SK-N-SH (cell line): ENCODE data around the gene C10orf120. TPM values are rescaled to one million over a fixed set of nuclear protein-coding genes. Genes with fewer than 3 reads are reported as not detected.

Experiments
- CTCF ChIA-PET: fragments of 300-600, 350-600 bp; formaldehyde crosslinking; extraction: SDS; loops from one replicate; lab custom pipeline; 2021; lab: Yijun Ruan, JAX
- POLR2A ChIA-PET: fragments of 350-600 bp; sonication (Branson Sonifier 250); formaldehyde crosslinking; extraction: SDS; loops from one replicate; lab custom pipeline; 2020; ENCODE audit warnings: antibody characterized with exemption, inconsistent platforms; lab: Yijun Ruan, JAX
- DNase-seq: peaks from one replicate; pipeline ENCODE4 v3.0.0; 2012
- H2AFZ ChIP-seq: fragments of 200-600 bp; sonication (generic); 2 replicates; pipeline ENCODE4 v1.8.1; 2016; ENCODE audit warnings: antibody characterized with exemption, mild to moderate bottlenecking, low read depth
- H3F3A ChIP-seq: fragments of 200-600 bp; sonication (generic); replicated peaks from 2 replicates; pipeline ENCODE3; 2016; ENCODE audit warnings: antibody characterized with exemption, mild to moderate bottlenecking; ENCODE audit not compliant: insufficient read depth
- H3K27ac ChIP-seq, 2 experiments: fragments of 200-500 bp in 1 of 2; fragments of 200-600 bp in 1 of 2; sonication (Bioruptor generic) in 1 of 2; sonication (generic), shearing (Covaris generic) in 1 of 2; 2 replicates each; pipeline versions ENCODE4 v1.5.1 to v1.6.1; 2014 to 2016; ENCODE audit warnings: low read depth in 2 of 2, inconsistent platforms in 1 of 2, low read length in 1 of 2, mild to moderate bottlenecking in 1 of 2, mixed read lengths in 1 of 2
- H3K27me3 ChIP-seq: fragments of 200-600 bp; sonication (generic), shearing (Covaris generic); 2 replicates; pipeline ENCODE4 v1.6.1; 2016; ENCODE audit warnings: mixed run types; ENCODE audit not compliant: insufficient read depth
- H3K36me3 ChIP-seq, 2 experiments: fragments of 200-500 bp in 1 of 2; fragments of 200-600 bp in 1 of 2; sonication (Bioruptor generic) in 1 of 2; sonication (generic) in 1 of 2; replicated peaks in 1 of 2; 2 replicates each; pipeline versions ENCODE3 to v1.5.1; 2014 to 2016; ENCODE audit warnings: low read length in 1 of 2, mild to moderate bottlenecking in 1 of 2; ENCODE audit not compliant: insufficient read depth in 2 of 2, control insufficient read depth in 1 of 2
- H3K4me1 ChIP-seq, 2 experiments: fragments of 200-500 bp in 1 of 2; fragments of 200-600 bp in 1 of 2; sonication (Bioruptor generic) in 1 of 2; sonication (generic), shearing (Covaris generic) in 1 of 2; 2 replicates each; pipeline versions ENCODE4 v1.5.1 to v1.6.1; 2014 to 2016; ENCODE audit warnings: low read depth in 1 of 2, low read length in 1 of 2, mixed run types in 1 of 2; ENCODE audit not compliant: insufficient read depth in 2 of 2, control insufficient read depth in 1 of 2
- H3K4me2 ChIP-seq: fragments of 200-600 bp; sonication (generic), shearing (Covaris generic); 2 replicates; pipeline ENCODE4 v1.6.1; 2017; ENCODE audit warnings: mixed run types
- H3K4me3 ChIP-seq, 2 experiments: fragments of 200-500 bp in 1 of 2; fragments of 200-600 bp in 1 of 2; sonication (Bioruptor generic) in 1 of 2; sonication (generic), shearing (Covaris generic) in 1 of 2; 2 replicates each; pipeline versions ENCODE4 v1.5.1 to v1.8.1; 2014 to 2016; ENCODE audit warnings: low read depth in 2 of 2, inconsistent platforms in 1 of 2, low read length in 1 of 2, mild to moderate bottlenecking in 1 of 2, mixed read lengths in 1 of 2, moderate library complexity in 1 of 2
- H3K79me2 ChIP-seq: fragments of 200-600 bp; sonication (generic); 2 replicates; pipeline ENCODE4 v1.8.1; 2017; ENCODE audit warnings: mild to moderate bottlenecking; ENCODE audit not compliant: insufficient read depth
- H3K9ac ChIP-seq: fragments of 200-600 bp; sonication (generic); 2 replicates; pipeline ENCODE4 v1.6.1; 2017; ENCODE audit warnings: mixed run types
- H3K9me2 ChIP-seq: fragments of 200-600 bp; sonication (generic); 2 replicates; pipeline ENCODE4 v1.6.1; 2017; ENCODE audit warnings: mixed run types
- H3K9me3 ChIP-seq: fragments of 200-600 bp; sonication (generic); 2 replicates; pipeline ENCODE4 v1.6.1; 2017; ENCODE audit warnings: mixed run types, mild to moderate bottlenecking, moderate library complexity
- H4K20me1 ChIP-seq: fragments of 200-600 bp; sonication (generic); 2 replicates; pipeline ENCODE4 v1.6.1; 2017; ENCODE audit warnings: mild to moderate bottlenecking, mixed run types; ENCODE audit not compliant: insufficient read depth
- ELF1 ChIP-seq: IDR thresholded peaks from 2 replicates; pipeline ENCODE4 v1.4.0; 2012
- EP300 ChIP-seq, 2 experiments: IDR thresholded peaks; 2 replicates each; pipeline versions ENCODE4 v1.4.0 to v1.6.1; 2012; ENCODE audit warnings: borderline replicate concordance in 1 of 2, low read depth in 1 of 2, low read length in 1 of 2
- FOXM1 ChIP-seq: IDR thresholded peaks from 2 replicates; pipeline ENCODE4 v1.4.0; 2012; ENCODE audit warnings: low read depth, mild to moderate bottlenecking
- IRF3 ChIP-seq: fragments of 150-350 bp; IDR thresholded peaks from 2 replicates; pipeline ENCODE4 v1.6.1; 2016; ENCODE audit warnings: mild to moderate bottlenecking, low read depth, low read length
- JUND ChIP-seq: IDR thresholded peaks from 2 replicates; pipeline ENCODE4 v1.4.0; 2012
- MAX ChIP-seq: IDR thresholded peaks from 2 replicates; pipeline ENCODE4 v1.4.0; 2012; ENCODE audit warnings: low read depth
- PBX3 ChIP-seq: IDR thresholded peaks from 2 replicates; pipeline ENCODE4; 2012
- RAD21 ChIP-seq: IDR thresholded peaks from 2 replicates; pipeline ENCODE4 v1.6.1; 2012; ENCODE audit warnings: mild to moderate bottlenecking, low read length
- REST ChIP-seq: IDR thresholded peaks from 2 replicates; pipeline ENCODE4 v1.6.1; 2012; ENCODE audit warnings: mild to moderate bottlenecking, low read depth, low read length, moderate library complexity
- TAF1 ChIP-seq: IDR thresholded peaks from 2 replicates; pipeline ENCODE4 v1.6.1; 2012; ENCODE audit warnings: low read depth, mild to moderate bottlenecking, low read length, moderate library complexity, borderline replicate concordance
- TCF12 ChIP-seq: IDR thresholded peaks from 2 replicates; pipeline ENCODE4 v1.4.0; 2012
- USF2 ChIP-seq: fragments of 150-350 bp; IDR thresholded peaks from 2 replicates; pipeline ENCODE4 v1.6.1; 2017; ENCODE audit warnings: antibody characterized with exemption, low read length, low read depth, borderline replicate concordance
- YY1 ChIP-seq: IDR thresholded peaks from 2 replicates; pipeline ENCODE4 v1.4.0; 2012; ENCODE audit warnings: low read depth, mild to moderate bottlenecking
- ZBTB33 ChIP-seq: IDR thresholded peaks from 2 replicates; pipeline ENCODE4 v1.4.0; 2012; ENCODE audit warnings: low read depth, borderline replicate concordance
- WGBS: methylation state at CpG from one replicate; pipeline ENCODE4 v1.1.6; 2017; ENCODE audit warnings: low lambda C conversion rate; 5-methylcytosine and 5-hydroxymethylcytosine counted together
- polyA plus RNA-seq, 3 experiments: library from polyadenylated mRNA; depleted of rRNA; stranded (reverse); fragments of >200 nt; gene quantifications; 2 replicates each; pipeline ENCODE4 v1.2.3, GENCODE V29; 2012
- TF ChIP-seq, protein P1 (sequence below): IDR thresholded peaks from 2 replicates; pipeline ENCODE4 v1.4.0; 2012; ENCODE audit warnings: low read depth, borderline replicate concordance

C10orf120 gene
- polyA plus RNA-seq, 1 of the 3 experiments (the other 2 are of a cell fraction): not detected

DNA sequence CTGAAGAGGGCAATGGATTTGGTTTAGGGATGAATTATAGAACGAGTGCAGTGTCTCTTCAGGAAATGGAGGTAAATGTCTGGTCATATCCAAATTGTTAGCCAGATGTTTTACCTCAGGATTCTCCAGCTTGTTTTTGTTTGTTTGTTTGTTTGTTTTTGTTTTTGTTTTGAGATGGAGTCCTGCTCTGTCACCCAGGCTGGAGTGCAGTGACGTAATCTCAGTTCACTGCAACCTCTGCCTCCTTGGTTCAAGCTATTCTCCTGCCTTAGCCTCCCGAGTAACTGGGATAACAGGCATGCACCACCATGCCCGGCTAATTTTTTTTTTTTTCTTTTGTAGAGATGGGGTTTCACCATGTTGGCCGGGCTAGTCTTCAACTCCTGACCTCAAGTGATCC is 6.9 kb downstream of the C10orf120 start:
- H3K4me3 ChIP-seq: no peak overlapping the region
- no peaks in the 10 kb centered on the region for H4K20me1 ChIP-seq
- H3K9ac ChIP-seq: no peak overlapping the region
- no peaks in the 10 kb centered on the region for H3K4me1 ChIP-seq
- TF ChIP-seq RAD21 (no peak), PBX3 (no peak), JUND (no peak), YY1 (no peak), REST (no peak), USF2 (no peak), IRF3 (no peak), ELF1 (no peak), TAF1 (no peak), FOXM1 (no peak), MAX (no peak), EP300 (IDR thresholded peaks at IDR 0.05; ENCODE audit: borderline replicate concordance in 1 of 2, low read depth in 1 of 2, low read length in 1 of 2) (no peak), TCF12 (no peak), ZBTB33 (no peak)
- TF ChIP-seq, protein P1, sequence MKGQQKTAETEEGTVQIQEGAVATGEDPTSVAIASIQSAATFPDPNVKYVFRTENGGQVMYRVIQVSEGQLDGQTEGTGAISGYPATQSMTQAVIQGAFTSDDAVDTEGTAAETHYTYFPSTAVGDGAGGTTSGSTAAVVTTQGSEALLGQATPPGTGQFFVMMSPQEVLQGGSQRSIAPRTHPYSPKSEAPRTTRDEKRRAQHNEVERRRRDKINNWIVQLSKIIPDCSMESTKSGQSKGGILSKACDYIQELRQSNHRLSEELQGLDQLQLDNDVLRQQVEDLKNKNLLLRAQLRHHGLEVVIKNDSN: no peak
- H3K36me3 ChIP-seq: no peaks in the 10 kb centered on the region
- H3K4me2 ChIP-seq: no peak overlapping the region
- H2AFZ ChIP-seq: no peak overlapping the region
- no peaks in the 10 kb centered on the region for H3F3A ChIP-seq
- POLR2A ChIA-PET: no interaction called here
- CTCF ChIA-PET: interaction anchor here (1.6 to 2.7 kb wide), 2 partner anchors 11 to 44 kb away, joined by 3 to 12 read pairs; no protein-coding TSS in a partner anchor
- H3K27ac ChIP-seq: no peak overlapping the region
- no peak for DNase-seq
- no peaks in the 10 kb centered on the region for H3K79me2 ChIP-seq
- H3K27me3 ChIP-seq: no peaks in the 10 kb centered on the region
- H3K9me2 ChIP-seq: no peaks in the 10 kb centered on the region
- WGBS: 10% methylated on average over 5 of the region's 5 CpGs
- no peaks in the 10 kb centered on the region for H3K9me3 ChIP-seq
